DMS79 treated with DMSO at 0.1 percent for 48 hours (cell line): ENCODE data around the gene DIP2A.

Experiments used
- DNase-seq: peaks from one replicate; lab custom pipeline; 2025; lab: John Stamatoyannopoulos, UW

DIP2A gene, protein sequence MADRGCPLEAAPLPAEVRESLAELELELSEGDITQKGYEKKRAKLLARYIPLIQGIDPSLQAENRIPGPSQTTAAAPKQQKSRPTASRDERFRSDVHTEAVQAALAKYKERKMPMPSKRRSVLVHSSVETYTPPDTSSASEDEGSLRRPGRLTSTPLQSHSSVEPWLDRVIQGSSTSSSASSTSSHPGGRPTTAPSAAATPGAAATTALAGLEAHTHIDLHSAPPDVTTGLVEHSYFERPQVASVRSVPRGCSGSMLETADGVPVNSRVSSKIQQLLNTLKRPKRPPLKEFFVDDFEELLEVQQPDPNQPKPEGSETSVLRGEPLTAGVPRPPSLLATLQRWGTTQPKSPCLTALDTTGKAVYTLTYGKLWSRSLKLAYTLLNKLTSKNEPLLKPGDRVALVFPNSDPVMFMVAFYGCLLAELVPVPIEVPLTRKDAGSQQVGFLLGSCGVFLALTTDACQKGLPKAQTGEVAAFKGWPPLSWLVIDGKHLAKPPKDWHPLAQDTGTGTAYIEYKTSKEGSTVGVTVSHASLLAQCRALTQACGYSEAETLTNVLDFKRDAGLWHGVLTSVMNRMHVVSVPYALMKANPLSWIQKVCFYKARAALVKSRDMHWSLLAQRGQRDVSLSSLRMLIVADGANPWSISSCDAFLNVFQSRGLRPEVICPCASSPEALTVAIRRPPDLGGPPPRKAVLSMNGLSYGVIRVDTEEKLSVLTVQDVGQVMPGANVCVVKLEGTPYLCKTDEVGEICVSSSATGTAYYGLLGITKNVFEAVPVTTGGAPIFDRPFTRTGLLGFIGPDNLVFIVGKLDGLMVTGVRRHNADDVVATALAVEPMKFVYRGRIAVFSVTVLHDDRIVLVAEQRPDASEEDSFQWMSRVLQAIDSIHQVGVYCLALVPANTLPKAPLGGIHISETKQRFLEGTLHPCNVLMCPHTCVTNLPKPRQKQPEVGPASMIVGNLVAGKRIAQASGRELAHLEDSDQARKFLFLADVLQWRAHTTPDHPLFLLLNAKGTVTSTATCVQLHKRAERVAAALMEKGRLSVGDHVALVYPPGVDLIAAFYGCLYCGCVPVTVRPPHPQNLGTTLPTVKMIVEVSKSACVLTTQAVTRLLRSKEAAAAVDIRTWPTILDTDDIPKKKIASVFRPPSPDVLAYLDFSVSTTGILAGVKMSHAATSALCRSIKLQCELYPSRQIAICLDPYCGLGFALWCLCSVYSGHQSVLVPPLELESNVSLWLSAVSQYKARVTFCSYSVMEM (N-terminal part only)

DNA sequence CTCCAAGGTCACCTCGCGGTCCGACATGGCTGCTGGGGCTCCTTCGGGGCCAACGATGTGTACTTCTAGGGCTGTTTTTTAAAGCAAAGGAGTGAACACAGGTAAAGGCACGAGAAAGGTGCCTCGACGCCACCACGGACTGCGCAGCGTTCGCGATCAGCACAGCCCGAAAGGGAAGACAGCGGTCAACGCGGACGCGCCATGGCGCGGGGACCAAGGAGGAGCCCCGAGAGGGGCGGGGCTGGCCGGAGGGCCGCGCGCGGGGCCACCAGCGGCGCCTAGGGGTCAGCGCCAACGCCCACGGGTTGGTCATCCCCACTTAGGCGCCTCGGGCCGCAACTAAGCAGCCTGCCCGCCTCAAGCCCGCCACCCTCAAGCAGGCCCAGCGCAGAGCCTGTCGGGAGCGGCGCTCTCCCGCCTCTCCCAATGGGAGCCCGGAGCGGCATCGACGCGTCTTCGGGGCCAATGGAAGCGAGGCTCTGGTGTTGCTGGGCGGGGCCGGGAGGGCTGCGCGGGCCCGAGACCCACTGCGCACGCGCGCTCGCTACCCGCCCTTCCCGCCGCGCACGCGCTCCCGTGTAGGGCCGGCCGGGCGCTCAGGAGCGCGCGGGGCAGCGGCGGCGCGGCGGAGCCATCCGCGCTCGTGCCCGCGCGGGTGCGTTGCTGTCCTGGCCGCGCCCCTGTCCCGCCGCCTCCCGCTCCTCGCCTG, at the start of gene DIP2A:
TSS of gene DIP2A (plus strand) at position 577 of the 709 bp plus-strand sequence. CDS start 241 bp downstream, outside the sequence.
- DNase-seq, result peak; percentile 91

DNA sequence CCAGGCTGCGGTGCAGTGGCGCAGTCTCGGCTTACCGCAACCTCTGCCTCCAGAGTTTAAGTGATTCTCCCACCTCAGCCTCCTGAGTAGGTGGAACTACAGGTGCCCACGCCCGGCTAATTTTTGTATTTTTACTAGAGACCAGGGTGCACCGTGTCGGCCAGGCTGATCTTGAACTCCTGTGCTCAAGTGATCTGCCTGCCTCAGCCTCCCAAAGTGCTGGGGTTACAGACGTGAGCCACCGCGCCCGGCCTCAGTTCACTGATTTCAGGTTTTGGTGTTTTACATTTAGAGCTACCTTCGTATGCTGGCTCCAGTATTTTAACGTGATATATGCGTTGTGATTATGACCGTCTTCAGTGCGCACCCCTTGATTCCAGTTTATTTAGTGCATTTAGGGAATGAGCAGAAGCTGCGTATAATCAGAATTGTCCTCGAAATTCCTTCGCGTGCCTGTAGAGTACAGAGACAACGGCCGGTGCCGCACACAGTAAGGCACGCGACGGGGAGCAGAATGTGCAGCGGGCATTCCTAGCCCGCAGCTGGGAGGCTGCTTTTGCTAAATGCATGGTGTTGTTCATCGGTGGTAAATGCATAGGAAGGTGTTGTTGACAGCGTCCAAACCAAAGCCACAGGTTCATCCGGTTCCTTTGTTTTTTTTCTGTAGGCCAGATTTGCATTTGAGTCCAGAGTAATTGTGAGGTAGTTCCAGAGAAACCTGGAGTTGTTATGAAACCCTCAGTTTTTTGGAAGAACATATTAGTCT, 48.9 kb upstream of the DIP2A start:
- no peak for DNase-seq

DNA sequence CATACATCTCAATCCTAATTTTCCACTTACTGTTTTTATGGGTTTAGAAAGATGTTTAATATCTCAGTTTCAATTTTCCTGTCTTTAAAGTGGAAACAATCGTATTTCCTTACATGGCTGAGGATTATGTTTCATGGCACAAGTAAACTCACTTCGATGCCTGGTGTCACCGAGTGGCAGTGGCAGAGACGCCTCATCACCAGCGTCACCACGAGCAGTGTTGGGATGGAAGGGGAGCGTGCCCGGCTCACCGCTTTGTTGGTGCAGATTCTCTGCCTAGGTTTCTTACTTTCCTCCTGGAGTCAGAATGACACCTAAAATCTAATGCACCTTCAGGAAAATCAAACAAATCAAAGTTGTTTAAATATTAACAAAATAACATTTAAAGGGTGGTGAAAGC, 48.2 kb upstream of the DIP2A start:
- DNase-seq, result no peak

DNA sequence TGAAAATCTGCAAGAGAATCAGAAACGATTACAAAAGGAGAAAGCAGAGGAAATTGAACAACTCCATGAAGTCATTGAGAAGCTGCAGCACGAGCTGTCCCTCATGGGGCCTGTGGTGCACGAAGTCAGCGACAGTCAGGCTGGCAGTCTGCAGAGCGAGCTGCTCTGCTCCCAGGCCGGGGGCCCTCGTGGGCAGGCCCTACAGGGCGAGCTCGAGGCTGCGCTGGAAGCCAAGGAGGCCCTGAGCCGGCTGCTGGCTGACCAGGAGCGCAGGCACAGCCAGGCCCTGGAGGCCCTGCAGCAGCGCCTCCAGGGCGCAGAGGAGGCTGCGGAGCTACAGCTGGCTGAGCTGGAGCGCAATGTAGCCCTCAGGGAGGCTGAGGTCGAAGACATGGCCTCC, 47.5 kb upstream of the DIP2A start:
- DNase-seq, result no peak

DNA sequence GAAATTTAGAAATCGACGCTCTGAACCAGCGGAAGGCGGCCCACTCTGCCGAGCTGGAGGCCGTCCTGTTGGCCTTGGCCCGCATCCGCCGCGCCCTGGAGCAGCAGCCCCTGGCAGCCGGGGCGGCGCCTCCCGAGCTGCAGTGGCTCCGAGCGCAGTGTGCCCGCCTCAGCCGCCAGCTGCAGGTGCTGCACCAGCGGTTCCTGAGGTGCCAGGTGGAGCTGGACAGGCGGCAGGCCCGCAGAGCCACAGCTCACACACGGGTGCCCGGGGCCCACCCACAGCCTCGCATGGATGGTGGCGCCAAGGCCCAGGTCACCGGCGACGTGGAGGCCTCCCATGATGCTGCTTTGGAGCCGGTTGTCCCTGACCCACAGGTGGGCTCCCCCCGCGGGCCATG, 47.0 kb upstream of the DIP2A start:
- no peak for DNase-seq

DNA sequence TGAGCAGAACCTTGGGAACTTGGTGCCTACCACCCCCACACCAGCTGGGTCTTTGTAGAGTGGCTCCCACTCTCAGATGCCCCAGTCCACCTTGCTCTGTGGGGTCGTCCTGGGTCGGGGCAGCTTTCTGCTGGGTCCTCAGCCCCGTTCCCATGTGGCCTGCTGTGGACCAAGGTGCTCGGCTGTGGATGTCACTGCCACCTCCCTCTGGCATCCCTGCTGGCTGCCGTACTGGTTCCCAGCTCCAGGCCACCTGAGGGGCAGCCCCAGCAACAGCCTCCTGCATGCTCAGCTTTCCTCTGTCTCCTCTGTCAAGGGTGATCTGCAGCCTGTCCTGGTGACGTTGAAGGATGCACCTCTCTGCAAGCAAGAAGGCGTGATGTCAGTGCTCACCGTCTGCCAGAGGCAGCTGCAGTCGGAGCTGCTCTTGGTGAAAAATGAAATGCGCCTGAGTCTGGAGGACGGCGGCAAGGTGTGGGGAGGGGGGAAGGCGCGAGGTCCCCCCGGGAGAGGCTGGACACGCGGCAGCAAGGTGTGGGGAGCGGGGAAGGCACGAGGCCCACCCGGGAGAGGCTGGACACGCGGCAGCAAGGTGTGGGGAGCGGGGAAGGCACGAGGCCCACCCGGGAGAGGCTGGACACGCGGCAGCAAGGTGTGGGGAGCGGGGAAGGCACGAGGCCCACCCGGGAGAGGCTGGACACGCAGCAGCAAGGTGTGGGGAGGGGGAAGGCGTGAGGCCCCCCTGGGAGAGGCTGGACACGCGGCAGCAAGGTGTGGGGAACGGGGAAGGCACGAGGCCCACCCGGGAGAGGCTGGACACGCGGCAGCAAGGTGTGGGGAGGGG, 45.9 kb upstream of the DIP2A start:
- DNase-seq, result no peak

DNA sequence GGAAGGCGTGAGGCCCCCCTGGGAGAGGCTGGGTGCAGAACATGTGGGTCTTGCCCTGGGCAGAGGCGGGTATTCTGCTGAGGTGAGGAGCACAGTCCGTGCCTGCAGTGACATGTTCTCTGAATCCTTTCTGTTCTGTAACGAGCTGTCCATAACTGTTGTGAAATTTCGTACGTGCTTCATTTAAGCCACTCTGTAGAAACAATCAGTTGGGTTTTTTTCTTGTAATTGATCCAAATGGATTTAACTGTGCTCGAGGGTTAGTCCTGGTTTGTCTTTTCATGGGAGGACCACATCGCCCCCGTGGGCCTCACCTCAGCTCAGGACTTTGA, 45.4 kb upstream of the DIP2A start:
- no peak for DNase-seq

DNA sequence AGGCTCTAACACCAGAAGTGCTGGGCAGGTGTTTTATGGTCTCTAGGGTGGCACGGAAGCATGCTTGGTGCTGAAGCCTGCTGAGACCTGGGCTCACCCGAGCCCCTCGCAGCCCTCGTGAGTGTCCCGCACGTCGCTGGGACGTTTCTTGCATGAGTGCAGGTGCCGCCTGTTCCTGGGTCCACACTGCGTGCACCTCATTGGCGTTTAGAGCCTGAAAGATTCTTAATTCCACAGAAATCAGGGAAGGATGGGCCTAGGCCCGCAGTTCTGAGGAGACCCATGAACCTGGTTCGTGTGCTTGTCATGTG, 43.8 kb upstream of the DIP2A start:
- DNase-seq, result no peak

DNA sequence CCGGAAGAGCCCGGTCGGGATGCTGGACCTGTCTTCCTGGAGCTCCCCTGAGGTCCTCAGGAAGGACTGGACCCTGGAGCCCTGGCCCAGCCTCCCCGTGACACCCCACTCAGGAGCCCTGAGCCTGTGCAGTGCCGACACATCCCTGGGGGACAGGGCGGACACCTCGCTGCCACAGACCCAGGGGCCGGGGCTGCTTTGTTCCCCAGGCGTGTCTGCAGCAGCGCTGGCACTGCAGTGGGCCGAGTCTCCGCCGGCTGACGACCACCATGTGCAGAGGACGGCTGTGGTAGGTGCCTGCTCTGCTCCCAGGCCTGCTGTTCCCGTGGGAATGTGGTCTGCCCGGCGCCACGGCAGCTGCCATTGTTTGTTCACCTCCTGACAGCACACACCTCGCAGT, 42.1 kb upstream of the DIP2A start:
- DNase-seq, result no peak

DNA sequence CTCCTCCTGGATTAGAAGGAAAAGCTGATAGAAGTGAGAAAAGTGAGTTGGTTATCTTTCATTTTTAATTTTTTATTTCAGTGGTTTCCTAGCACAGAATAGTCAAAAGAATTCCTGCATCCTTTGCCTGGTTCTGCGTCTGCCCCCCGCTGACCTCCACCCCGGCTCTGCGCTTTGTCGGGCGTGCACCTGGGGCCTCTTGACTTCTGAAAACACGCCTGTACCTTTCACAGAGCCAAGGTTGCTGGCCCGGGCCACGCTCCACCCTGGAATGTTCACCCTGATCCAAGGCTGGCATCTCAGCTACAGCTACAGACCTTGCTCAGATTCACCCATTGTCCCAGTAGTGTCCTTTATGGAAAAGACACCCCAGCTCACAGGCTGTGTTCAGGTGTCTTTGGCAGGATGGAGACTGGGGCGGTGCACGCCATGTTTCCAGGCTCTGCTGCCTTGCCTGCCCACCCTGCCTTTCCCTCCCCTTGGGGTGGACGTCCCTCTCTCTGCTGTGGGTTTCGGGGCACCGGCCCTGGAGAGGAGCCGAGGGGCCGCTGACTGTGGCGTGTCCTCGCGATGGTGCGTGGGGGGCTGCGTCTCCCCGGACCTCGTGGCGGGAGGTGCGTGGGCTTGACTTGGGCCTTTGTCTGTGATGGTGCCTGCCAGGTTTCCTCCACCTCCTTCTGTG, 40.3 kb upstream of the DIP2A start:
- DNase-seq, result no peak

DNA sequence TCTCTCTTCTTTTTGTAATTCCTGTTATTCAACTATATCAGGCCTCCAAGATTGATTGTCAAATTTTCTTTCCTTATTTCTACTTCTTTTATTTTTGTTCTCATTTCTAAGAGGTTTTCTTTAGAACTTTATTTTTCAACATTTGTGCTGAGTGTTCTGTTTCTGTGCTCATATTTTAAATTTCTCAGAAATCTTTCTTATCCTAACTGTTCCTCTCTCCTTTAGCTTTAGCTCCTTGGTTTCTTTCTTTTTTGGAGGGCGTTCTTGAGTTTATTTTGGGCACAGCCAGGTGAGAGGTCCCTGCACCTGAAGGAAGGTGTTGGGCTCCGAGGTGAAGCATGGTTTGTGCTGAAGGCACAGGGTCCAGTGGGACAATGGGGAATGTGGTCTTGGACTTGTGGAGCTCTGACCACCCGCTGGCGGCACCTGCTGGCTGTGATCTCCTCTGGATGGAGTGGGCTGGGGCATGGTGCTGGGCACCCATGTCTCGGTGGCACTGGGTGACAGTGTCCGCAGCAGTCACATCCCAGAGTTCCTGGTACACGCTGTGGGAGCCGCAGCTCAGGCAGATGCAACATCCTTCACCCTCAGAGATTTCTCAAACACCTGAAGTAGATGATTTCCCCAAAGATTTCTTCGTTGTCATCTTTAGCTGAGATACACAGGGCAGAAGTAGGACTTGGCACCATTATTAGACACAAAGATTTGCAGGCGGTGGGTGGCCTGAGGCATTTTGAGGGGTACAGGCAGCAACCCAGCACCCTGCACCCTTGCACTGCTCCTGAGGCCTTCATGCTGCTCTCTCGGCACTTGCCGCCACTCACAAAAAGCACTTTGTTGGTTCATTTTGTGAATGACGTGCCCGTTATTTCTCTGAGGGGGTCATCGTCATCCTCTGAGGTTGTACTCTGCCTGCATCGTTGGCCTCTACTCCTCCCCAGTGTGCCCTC, 38.2 kb upstream of the DIP2A start:
- no peak for DNase-seq

DNA sequence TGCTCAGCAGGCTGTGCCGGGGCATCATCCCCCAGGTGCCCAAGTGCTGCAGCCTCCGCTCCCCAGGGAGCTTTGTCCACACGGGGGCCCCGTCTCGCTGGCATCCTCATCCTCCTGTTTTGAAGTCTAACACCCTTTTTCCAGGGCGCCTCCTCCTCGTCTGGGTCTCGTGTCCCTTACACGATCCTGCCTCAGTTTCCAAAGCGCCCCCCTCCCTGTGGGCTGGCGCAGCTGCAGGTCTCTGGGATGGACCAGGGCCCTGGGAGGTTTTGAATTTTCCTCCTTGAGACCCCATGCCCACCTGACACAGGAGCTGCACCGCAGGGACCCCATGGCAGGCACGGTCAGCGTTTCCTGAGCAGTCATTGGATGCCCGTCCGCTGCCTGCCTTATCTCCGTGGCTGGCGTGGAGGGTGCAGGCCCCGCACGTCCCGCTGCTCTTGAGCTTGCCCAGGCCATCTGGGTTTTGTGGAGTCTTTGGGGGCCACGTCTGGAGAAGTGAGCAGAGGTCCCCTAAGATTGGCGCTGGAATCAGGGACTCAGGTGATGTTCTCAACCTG, 37.4 kb upstream of the DIP2A start:
- no peak for DNase-seq

DNA sequence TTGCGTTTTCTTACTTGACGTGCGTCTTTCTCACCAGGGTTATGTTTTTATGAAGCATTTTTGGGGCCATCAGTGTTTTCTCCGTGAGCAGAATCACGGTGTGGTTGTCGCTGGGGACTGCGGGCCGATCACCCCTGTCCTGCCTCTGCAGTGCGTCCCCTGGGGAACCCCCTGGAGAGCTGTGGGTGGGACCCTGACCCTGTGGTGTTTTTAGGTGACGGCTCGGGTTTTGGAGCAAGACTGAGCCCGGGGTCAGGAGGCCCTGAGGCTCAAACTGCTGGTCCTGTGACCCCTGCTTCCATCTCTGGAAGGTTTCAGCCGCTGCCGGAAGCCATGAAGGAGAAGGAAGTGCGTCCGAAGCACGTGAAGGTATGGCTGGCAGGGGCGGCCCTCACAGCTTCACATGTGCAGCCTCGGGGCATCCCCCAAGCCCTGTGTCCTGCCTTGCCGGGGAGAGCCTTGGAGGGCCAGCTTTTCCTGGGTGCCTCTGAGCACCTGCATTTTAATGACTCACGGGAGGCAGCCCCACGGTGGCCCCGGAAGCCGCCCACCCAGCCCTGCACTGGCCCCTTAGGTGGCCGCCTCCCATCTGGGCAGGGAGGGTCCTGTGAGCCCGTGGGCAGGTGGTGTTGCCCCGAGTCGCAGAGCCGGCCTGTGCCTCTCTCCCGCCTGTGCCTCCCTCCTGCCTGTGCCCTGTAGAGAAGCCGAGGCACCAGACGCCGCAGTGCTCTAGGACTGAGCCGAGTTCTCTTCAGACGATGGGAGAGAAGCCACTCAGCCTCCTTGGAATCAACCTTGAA, 36.7 kb upstream of the DIP2A start:
- no peak for DNase-seq

DNA sequence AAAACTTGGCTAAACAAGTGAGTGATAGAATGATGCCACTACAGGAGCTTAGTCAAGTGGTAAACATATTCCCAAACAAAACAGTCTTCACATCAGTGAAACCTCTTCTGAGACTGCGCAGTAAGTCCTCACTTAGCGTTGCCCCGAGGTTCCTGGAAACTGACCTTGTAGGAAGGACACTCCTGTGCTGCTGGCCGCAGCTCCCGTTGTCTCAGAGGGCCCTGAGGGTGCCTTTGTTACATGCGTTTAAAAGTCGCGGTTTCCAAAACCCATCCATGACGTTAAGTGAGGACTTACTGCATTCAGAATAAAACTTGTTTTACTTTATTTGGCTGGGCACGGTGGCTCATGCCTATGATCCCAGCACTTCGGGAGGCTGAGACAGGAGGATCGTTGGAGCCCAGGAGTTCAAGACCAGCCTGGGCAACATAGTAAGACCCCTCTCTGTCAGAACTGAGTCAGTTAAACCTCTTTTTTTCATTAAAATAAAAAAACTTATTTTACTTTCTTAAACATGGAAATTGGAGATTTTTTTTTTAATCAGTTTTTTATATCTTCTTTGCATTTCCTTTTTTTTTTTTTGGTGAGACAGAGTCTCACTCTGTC, 36.0 kb upstream of the DIP2A start:
- DNase-seq, result no peak

DNA sequence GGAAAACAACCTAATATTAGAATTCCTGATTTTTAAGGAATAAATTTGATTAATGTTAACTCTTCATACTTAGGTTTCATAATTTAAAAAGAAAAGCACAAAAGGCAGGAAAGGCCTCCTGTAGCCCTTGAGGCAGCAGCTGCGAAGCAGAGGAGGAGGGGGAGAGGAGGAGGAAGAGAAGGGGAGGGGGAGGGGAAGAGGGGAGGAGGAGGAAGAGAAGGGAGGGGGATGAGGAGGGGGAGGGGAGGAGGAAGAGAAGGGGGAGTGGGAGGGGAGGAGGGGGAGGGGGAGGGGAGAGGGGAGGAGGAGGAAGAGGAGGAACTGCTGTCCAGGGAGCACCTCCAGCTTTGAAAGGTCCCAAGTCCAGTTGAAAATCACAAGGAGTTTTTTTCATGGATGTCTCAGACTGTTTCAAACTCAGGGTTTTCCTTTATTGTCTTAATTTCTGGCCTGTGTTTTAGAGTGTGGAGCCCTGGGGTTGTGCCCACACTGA, 35.1 kb upstream of the DIP2A start:
- DNase-seq, result no peak

DNA sequence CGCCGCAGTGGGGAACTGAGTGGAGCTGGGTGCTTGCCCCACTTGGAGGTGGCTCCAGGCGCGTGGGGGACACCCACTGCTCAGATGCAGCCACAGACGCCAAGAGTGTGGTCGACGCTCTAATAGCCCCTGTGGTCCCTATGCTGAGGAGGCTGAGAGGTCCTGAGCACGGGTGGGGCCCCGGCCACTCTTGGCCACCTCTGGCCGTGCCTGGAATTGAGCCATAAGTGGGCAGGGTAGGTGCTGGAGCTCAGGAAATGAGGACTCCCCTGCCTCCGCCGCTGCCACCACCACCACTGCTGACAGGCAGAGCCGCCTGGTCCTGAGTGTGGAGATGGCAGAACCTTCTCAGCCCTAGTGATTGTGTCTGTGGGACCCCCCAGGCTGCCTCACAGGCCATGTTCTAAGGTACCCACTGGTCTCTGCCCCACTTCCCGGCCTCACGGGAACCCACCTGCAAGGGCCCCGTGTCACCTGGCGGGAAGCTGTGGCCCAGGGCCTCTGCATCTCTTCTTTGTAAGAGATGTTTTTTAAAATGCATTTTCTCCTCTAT, 34.6 kb upstream of the DIP2A start:
- no peak for DNase-seq

DNA sequence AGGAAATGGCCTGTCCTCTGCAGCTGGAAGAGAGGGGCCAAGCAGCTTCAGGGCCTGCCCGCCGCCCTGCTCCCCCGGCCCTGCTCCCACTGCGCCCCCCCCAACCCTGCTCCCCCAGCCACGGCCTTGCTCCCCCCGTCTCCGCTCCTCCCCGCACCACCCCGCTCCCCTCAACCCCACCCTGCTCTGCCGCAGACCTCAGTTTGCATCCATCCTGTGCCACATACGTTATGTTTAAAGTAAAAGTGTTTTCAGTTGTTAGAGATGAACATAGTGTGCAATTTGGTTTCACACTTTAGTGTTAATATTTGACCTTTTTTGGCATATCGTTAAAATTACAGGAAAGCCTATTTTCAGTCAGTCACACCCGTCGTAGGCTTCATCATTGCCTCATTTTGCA, 34.1 kb upstream of the DIP2A start:
- no peak for DNase-seq
